GM23338 (cell line): Measurements from ENCODE around the gene ISG15. TPM values are rescaled to one million over a fixed set of nuclear protein-coding genes. Genes with fewer than 3 reads are reported as not detected.

Experiments
- ATAC-seq: fragments of 200-7000 bp; cut with Tn5 transposase; 3 replicates; pipeline ENCODE4 v1.9.1; 2020
- DNase-seq: peaks from one replicate; pipeline ENCODE4 v3.0.0-alpha.2; 2015; ENCODE audit warnings: low spot score
- H2AFZ ChIP-seq: fragments of 200-600 bp; sonication (generic); 2 replicates; pipeline ENCODE4 v1.8.0; 2016; ENCODE audit warnings: antibody characterized with exemption, mild to moderate bottlenecking, moderate library complexity
- H3F3A ChIP-seq: fragments of 200-600 bp; sonication (generic); replicated peaks from 2 replicates; pipeline ENCODE4 v1.8.0; 2017; ENCODE audit warnings: antibody characterized with exemption, mixed run types, low read depth
- H3K27ac ChIP-seq: fragments of 200-600 bp; sonication (generic); 2 replicates; pipeline ENCODE4 v1.6.1; 2016; ENCODE audit warnings: low read depth
- H3K27me3 ChIP-seq: fragments of 200-600 bp; sonication (generic); 2 replicates; pipeline ENCODE4 v1.8.0; 2016; ENCODE audit warnings: mild to moderate bottlenecking, mixed run types, moderate library complexity; ENCODE audit not compliant: insufficient read depth
- H3K36me3 ChIP-seq: fragments of 200-600 bp; sonication (generic); 2 replicates; pipeline ENCODE4 v1.8.0; 2016; ENCODE audit warnings: mild to moderate bottlenecking; ENCODE audit not compliant: insufficient read depth
- H3K4me1 ChIP-seq: fragments of 200-600 bp; sonication (generic); 2 replicates; pipeline ENCODE4 v1.8.0; 2016; ENCODE audit warnings: mild to moderate bottlenecking, moderate library complexity; ENCODE audit not compliant: insufficient read depth
- H3K4me2 ChIP-seq: fragments of 200-600 bp; sonication (generic); 2 replicates; pipeline ENCODE4 v1.7.1; 2017; ENCODE audit warnings: mixed run types
- H3K4me3 ChIP-seq: fragments of 200-600 bp; sonication (generic); 2 replicates; pipeline ENCODE4 v1.6.1; 2016; ENCODE audit warnings: mixed run types
- H3K79me2 ChIP-seq: fragments of 200-600 bp; sonication (generic); replicated peaks from 2 replicates; pipeline ENCODE4 v1.8.0; 2017; ENCODE audit warnings: mild to moderate bottlenecking; ENCODE audit not compliant: insufficient read depth
- H3K9me2 ChIP-seq: fragments of 200-600 bp; sonication (generic); 2 replicates; pipeline ENCODE4 v1.8.0; 2017; ENCODE audit not compliant: insufficient read depth
- H4K20me1 ChIP-seq: fragments of 200-600 bp; sonication (generic); replicated peaks from 2 replicates; pipeline ENCODE4 v1.8.0; 2017; ENCODE audit warnings: mild to moderate bottlenecking; ENCODE audit not compliant: insufficient read depth
- H3K27ac Mint-ChIP-seq: 2 replicates; pipeline ENCODE4 v1.8.0; 2020; ENCODE audit warnings: inconsistent platforms, mild to moderate bottlenecking, moderate library complexity, mixed read lengths
- H3K27me3 Mint-ChIP-seq: 3 replicates; pipeline ENCODE4 v1.8.0; 2022; ENCODE audit warnings: low read depth, mild to moderate bottlenecking, moderate library complexity, mixed read lengths, inconsistent platforms; ENCODE audit not compliant: insufficient read depth, poor library complexity
- H3K36me3 Mint-ChIP-seq: 3 replicates; pipeline ENCODE4 v1.8.0; 2021; ENCODE audit warnings: low read depth, mild to moderate bottlenecking, inconsistent platforms, moderate library complexity, mixed read lengths
- H3K4me1 Mint-ChIP-seq: 3 replicates; pipeline ENCODE4 v1.8.0; 2020; ENCODE audit warnings: mild to moderate bottlenecking, inconsistent platforms, mixed read lengths
- H3K4me3 Mint-ChIP-seq: 3 replicates; pipeline ENCODE4 v1.8.0; 2021; ENCODE audit warnings: moderate library complexity, mild to moderate bottlenecking, inconsistent platforms, mixed read lengths
- H3K9me3 Mint-ChIP-seq: 3 replicates; pipeline ENCODE4 v1.8.0; 2020; ENCODE audit warnings: moderate library complexity, mild to moderate bottlenecking, inconsistent platforms, mixed read lengths
- CTCF ChIP-seq, 2 experiments: fragments of 200-600 bp in 1 of 2; sonication (generic) in 1 of 2; conservative IDR thresholded peaks; 2 replicates each; pipeline versions ENCODE4 v1.5.1 to v1.6.1; 2016 to 2017; ENCODE audit warnings: antibody characterized with exemption in 2 of 2, low read depth in 2 of 2, mild to moderate bottlenecking in 2 of 2, moderate library complexity in 1 of 2
- POLR2AphosphoS5 ChIP-seq: IDR thresholded peaks from 2 replicates; pipeline ENCODE4 v1.6.1; 2016; ENCODE audit warnings: antibody characterized with exemption, low read depth
- STAT1 ChIP-seq: IDR thresholded peaks from one replicate; pipeline ENCODE4 v1.6.1; 2016; ENCODE audit warnings: antibody characterized with exemption; ENCODE audit not compliant: unreplicated experiment
- polyA plus RNA-seq: library from polyadenylated mRNA; unstranded; fragments of >200 nt; fragmentation: Nextera tagmentation; extraction: Ambion mirVana; gene quantifications from 2 replicates; pipeline ENCODE4 v1.2.1, GENCODE V29; 2016
- total RNA-seq: library from RNA; depleted of rRNA; stranded (reverse); fragments of >200 nt; shearing (Covaris generic); gene quantifications from 2 replicates; pipeline ENCODE4 v1.2.3, GENCODE V29; 2014
- TF ChIP-seq, protein P1 (sequence below): fragments of 250-450 bp; sonication (Bioruptor Pico); IDR thresholded peaks from 2 replicates; pipeline ENCODE4 v1.5.0; 2020; ENCODE audit warnings: mild to moderate bottlenecking, moderate library complexity

Gene ISG15
- total and polyA plus RNA-seq, 2 experiments from 2014 or later = 52.9 to 101 TPM

GRCh38 chr1:981955-982558 is 31.2 kb upstream of the ISG15 start, which contains the start of gene PERM1:
TSS of gene PERM1 (minus strand) at chr1:982093. CDS start at chr1:981029, 1,064 bp downstream.
- H3K27ac ChIP-seq = no peak within 1 kb of the TSS
- peaks cover 43% of the 10 kb centered on the region for H3K27me3 Mint-ChIP-seq

More at GRCh38 chr1:981955-982558, 31.2 kb upstream of the ISG15 start, which contains the start of gene PERM1:
- Histone ChIP-seq H3K36me3 (no peaks in the 10 kb centered on the region), H4K20me1 (no peaks in the 10 kb centered on the region), H3F3A (no peaks in the 10 kb centered on the region), H3K4me3 (no peak within 1 kb of the TSS), H3K4me1 (no peaks in the 10 kb centered on the region), H3K4me2 (no peak within 1 kb of the TSS), H2AFZ (no peak within 1 kb of the TSS), H3K9me2 (no peaks in the 10 kb centered on the region), H3K79me2 (no peaks in the 10 kb centered on the region), H3K27me3 (peaks cover 31% of the 10 kb centered on the region)
- Mint-ChIP-seq H3K36me3 (peaks cover 5% of the 10 kb centered on the region), H3K4me1 (no peaks in the 10 kb centered on the region; the same call in 2 of the 3 replicates), H3K4me3 (no peak within 1 kb of the TSS), H3K27ac (no peak within 1 kb of the TSS), H3K9me3 (peaks cover 5% of the 10 kb centered on the region)
- DNase-seq = no peak
- ATAC-seq = no peak
- TF ChIP-seq POLR2AphosphoS5 = no peak
- no peak for TF ChIP-seq CTCF (conservative IDR thresholded peaks at IDR 0.05; ENCODE audit: low read depth in 2 of 2)
- TF ChIP-seq STAT1 = no peak
- TF ChIP-seq, protein P1, sequence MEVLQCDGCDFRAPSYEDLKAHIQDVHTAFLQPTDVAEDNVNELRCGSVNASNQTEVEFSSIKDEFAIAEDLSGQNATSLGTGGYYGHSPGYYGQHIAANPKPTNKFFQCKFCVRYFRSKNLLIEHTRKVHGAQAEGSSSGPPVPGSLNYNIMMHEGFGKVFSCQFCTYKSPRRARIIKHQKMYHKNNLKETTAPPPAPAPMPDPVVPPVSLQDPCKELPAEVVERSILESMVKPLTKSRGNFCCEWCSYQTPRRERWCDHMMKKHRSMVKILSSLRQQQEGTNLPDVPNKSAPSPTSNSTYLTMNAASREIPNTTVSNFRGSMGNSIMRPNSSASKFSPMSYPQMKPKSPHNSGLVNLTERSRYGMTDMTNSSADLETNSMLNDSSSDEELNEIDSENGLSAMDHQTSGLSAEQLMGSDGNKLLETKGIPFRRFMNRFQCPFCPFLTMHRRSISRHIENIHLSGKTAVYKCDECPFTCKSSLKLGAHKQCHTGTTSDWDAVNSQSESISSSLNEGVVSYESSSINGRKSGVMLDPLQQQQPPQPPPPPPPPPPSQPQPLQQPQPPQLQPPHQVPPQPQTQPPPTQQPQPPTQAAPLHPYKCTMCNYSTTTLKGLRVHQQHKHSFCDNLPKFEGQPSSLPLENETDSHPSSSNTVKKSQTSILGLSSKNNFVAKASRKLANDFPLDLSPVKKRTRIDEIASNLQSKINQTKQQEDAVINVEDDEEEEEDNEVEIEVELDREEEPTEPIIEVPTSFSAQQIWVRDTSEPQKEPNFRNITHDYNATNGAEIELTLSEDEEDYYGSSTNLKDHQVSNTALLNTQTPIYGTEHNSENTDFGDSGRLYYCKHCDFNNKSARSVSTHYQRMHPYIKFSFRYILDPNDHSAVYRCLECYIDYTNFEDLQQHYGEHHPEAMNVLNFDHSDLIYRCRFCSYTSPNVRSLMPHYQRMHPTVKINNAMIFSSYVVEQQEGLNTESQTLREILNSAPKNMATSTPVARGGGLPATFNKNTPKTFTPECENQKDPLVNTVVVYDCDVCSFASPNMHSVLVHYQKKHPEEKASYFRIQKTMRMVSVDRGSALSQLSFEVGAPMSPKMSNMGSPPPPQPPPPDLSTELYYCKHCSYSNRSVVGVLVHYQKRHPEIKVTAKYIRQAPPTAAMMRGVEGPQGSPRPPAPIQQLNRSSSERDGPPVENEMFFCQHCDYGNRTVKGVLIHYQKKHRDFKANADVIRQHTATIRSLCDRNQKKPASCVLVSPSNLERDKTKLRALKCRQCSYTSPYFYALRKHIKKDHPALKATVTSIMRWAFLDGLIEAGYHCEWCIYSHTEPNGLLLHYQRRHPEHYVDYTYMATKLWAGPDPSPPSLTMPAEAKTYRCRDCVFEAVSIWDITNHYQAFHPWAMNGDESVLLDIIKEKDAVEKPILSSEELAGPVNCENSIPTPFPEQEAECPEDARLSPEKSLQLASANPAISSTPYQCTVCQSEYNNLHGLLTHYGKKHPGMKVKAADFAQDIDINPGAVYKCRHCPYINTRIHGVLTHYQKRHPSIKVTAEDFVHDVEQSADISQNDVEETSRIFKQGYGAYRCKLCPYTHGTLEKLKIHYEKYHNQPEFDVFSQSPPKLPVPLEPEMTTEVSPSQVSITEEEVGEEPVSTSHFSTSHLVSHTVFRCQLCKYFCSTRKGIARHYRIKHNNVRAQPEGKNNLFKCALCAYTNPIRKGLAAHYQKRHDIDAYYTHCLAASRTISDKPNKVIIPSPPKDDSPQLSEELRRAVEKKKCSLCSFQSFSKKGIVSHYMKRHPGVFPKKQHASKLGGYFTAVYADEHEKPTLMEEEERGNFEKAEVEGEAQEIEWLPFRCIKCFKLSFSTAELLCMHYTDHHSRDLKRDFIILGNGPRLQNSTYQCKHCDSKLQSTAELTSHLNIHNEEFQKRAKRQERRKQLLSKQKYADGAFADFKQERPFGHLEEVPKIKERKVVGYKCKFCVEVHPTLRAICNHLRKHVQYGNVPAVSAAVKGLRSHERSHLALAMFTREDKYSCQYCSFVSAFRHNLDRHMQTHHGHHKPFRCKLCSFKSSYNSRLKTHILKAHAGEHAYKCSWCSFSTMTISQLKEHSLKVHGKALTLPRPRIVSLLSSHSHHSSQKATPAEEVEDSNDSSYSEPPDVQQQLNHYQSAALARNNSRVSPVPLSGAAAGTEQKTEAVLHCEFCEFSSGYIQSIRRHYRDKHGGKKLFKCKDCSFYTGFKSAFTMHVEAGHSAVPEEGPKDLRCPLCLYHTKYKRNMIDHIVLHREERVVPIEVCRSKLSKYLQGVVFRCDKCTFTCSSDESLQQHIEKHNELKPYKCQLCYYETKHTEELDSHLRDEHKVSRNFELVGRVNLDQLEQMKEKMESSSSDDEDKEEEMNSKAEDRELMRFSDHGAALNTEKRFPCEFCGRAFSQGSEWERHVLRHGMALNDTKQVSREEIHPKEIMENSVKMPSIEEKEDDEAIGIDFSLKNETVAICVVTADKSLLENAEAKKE (CRISPR knock-in tag) = no peak
